Endothelial cell of umbilical vein (primary cell): Measurements from ENCODE around the gene CLDN8. TPM values are rescaled to one million over a fixed set of nuclear protein-coding genes. Genes with fewer than 3 reads are reported as not detected.

Source experiments
- BruUV-seq: library from RNA; stranded (reverse); fragments of 400-500 nt; replicated peaks from 2 replicates; lab custom pipeline; 2021; lab: Mats Ljungman, UMichigan
- CTCF ChIA-PET: fragments of 300-600, 350-600 bp; sonication (Branson Sonifier 250); formaldehyde crosslinking; loops from one replicate; lab custom pipeline; 2021; ENCODE audit warnings: antibody characterized with exemption, inconsistent platforms; lab: Charles Lee
- POLR2A ChIA-PET: fragments of 300-600, 350-600 bp; sonication (Branson Sonifier 250); formaldehyde crosslinking; loops from one replicate; lab custom pipeline; 2021; ENCODE audit warnings: antibody characterized with exemption, inconsistent platforms; lab: Charles Lee
- DNase-seq: peaks from one replicate; pipeline ENCODE4 v3.0.0-alpha.2; 2011; ENCODE audit warnings: low read depth, low spot score
- FAIRE-seq: peaks from 2 replicates; lab custom pipeline; 2011; peaks lifted over from hg19 to GRCh38; lab: Jason Lieb, UNC
- H2AFZ ChIP-seq: 2 replicates; pipeline ENCODE4 v1.6.0; 2012; ENCODE audit warnings: low read depth, low read length, control low read depth, inconsistent platforms
- H3K27ac ChIP-seq: 2 replicates; pipeline ENCODE4 v1.5.1; 2011; ENCODE audit warnings: low read depth, mild to moderate bottlenecking, control low read depth, low read length, moderate library complexity; ENCODE audit not compliant: insufficient read depth
- H3K27me3 ChIP-seq, 2 experiments: 2 replicates each; pipeline versions ENCODE4 v1.6.0 to v1.6.1; 2011; ENCODE audit warnings: low read length in 2 of 2, mixed read lengths in 1 of 2; ENCODE audit not compliant: control insufficient read depth in 2 of 2, insufficient read depth in 2 of 2
- H3K36me3 ChIP-seq, 2 experiments: 2 replicates in 1 of 2; 3 replicates in 1 of 2; pipeline ENCODE4 v1.5.1; 2011; ENCODE audit warnings: low read length in 2 of 2, mild to moderate bottlenecking in 1 of 2, moderate library complexity in 1 of 2; ENCODE audit not compliant: control insufficient read depth in 2 of 2, insufficient read depth in 2 of 2; ENCODE audit errors: extremely low read depth in 1 of 2
- H3K4me1 ChIP-seq: 3 replicates; pipeline ENCODE4 v1.5.1; 2011; ENCODE audit warnings: mild to moderate bottlenecking, low read length; ENCODE audit not compliant: control insufficient read depth, insufficient read depth; ENCODE audit errors: extremely low read depth
- H3K4me2 ChIP-seq: 2 replicates; pipeline ENCODE4 v1.6.1; 2011; ENCODE audit warnings: low read length, control low read depth, mixed read lengths; ENCODE audit not compliant: insufficient read depth
- H3K4me3 ChIP-seq, 3 experiments: fragments of 200-600 bp in 1 of 3; sonication (generic), shearing (Covaris generic) in 1 of 3; replicated peaks in 1 of 3; 2 replicates each; pipeline ENCODE4 v1.5.1; 2011 to 2016; ENCODE audit warnings: control low read depth in 3 of 3, low read length in 3 of 3, mild to moderate bottlenecking in 2 of 3, inconsistent platforms in 1 of 3, low read depth in 1 of 3, moderate library complexity in 1 of 3; ENCODE audit not compliant: insufficient read depth in 1 of 3
- H3K79me2 ChIP-seq: 2 replicates; pipeline ENCODE4 v1.6.0; 2012; ENCODE audit warnings: low read length, inconsistent platforms; ENCODE audit not compliant: control insufficient read depth, insufficient read depth
- H3K9ac ChIP-seq: replicated peaks from 2 replicates; pipeline ENCODE3; 2011; ENCODE audit warnings: low read length, control low read depth; ENCODE audit not compliant: insufficient read depth; ENCODE audit errors: extremely low read depth
- H3K9me1 ChIP-seq: replicated peaks from 3 replicates; pipeline ENCODE4 v1.6.0; 2011; ENCODE audit warnings: mild to moderate bottlenecking, low read length; ENCODE audit not compliant: control insufficient read depth, insufficient read depth; ENCODE audit errors: extremely low read depth
- H3K9me3 ChIP-seq: replicated peaks from 2 replicates; pipeline ENCODE4 v1.5.1; 2012; ENCODE audit warnings: low read length, inconsistent platforms; ENCODE audit not compliant: control insufficient read depth, insufficient read depth
- H4K20me1 ChIP-seq: replicated peaks from 2 replicates; pipeline ENCODE3; 2011; ENCODE audit warnings: mild to moderate bottlenecking, low read length; ENCODE audit not compliant: control insufficient read depth, insufficient read depth; ENCODE audit errors: extremely low read depth
- EZH2 ChIP-seq: IDR thresholded peaks from 2 replicates; pipeline ENCODE4 v1.6.1; 2012; ENCODE audit warnings: borderline replicate concordance, low read depth, mild to moderate bottlenecking, moderate library complexity, low read length, inconsistent platforms; ENCODE audit not compliant: severe bottlenecking
- FOS ChIP-seq: IDR thresholded peaks from 2 replicates; pipeline ENCODE4 v1.6.1; 2011; ENCODE audit warnings: mild to moderate bottlenecking, low read length, moderate library complexity, borderline replicate concordance; ENCODE audit not compliant: insufficient read depth
- GATA2 ChIP-seq: IDR thresholded peaks from 2 replicates; pipeline ENCODE4 v1.7.0; 2011; ENCODE audit warnings: low read depth, mild to moderate bottlenecking, moderate library complexity, mixed read lengths, low read length; ENCODE audit not compliant: insufficient read length, insufficient read depth
- JUN ChIP-seq: IDR thresholded peaks from 2 replicates; pipeline ENCODE4 v1.6.1; 2011; ENCODE audit warnings: borderline replicate concordance, low read depth; ENCODE audit not compliant: insufficient read length, insufficient read depth
- MYC ChIP-seq: IDR thresholded peaks from one replicate; pipeline ENCODE4 v1.6.1; 2011; ENCODE audit warnings: mild to moderate bottlenecking, low read depth, low read length
- POLR2A ChIP-seq: IDR thresholded peaks from 2 replicates; pipeline ENCODE4 v1.6.1; 2012; ENCODE audit warnings: low read depth, mild to moderate bottlenecking, control low read depth, low read length
- POLR2AphosphoS5 ChIP-seq: IDR thresholded peaks from 2 replicates; pipeline ENCODE4 v1.6.1; 2012; ENCODE audit warnings: low read depth, mild to moderate bottlenecking, control low read depth, low read length, moderate library complexity; ENCODE audit not compliant: insufficient read depth
- dilution Hi-C: fragments of 300-500 bp; cut with MboI; formaldehyde crosslinking; loops from one replicate; pipeline ENCODE4 v1.15.0; 2019; ENCODE audit warnings: low sequenced_read_pairs; ENCODE audit not compliant: extremely low pct_ligation_motif_present
- intact Hi-C: fragments of 100-400 bp; cut with micrococcal nuclease; formaldehyde crosslinking; loops from one replicate; pipeline ENCODE4 v1.10.0; 2022
- polyA plus RNA-seq, 4 experiments: library from polyadenylated mRNA; depleted of rRNA in 3 of 4; stranded (reverse) in 3 of 4; unstranded in 1 of 4; fragments of >200 nt; gene quantifications; 2 replicates each; pipeline versions ENCODE4 v1.2.1 to v1.2.3, GENCODE V29; 2011 to 2012; ENCODE audit warnings: missing spikeins in 1 of 4
- total RNA-seq: library from RNA; stranded (reverse); gene quantifications from 2 replicates; pipeline ENCODE4 v1.2.3, GENCODE V29; 2021
- TF ChIP-seq, protein P1 (sequence below), 2 donors: IDR thresholded peaks; 1 replicate in 1 of 2; 2 replicates in 1 of 2; pipeline ENCODE4 v1.5.1; 2011; ENCODE audit warnings: low read length in 2 of 2, mild to moderate bottlenecking in 2 of 2, moderate library complexity in 2 of 2, control low read depth in 1 of 2, inconsistent platforms in 1 of 2, low read depth in 1 of 2; ENCODE audit not compliant: insufficient read depth in 1 of 2; ENCODE audit errors: extremely low read depth in 1 of 2
- TF ChIP-seq, protein P2 (sequence below): IDR thresholded peaks from 2 replicates; pipeline ENCODE4 v1.6.1; 2011; ENCODE audit not compliant: insufficient read depth, insufficient read length

Gene CLDN8
- total and polyA plus RNA-seq, 2 donors (not counting 3 experiments of a cell fraction or from before 2014, with no cell fraction given): not detected

DNA sequence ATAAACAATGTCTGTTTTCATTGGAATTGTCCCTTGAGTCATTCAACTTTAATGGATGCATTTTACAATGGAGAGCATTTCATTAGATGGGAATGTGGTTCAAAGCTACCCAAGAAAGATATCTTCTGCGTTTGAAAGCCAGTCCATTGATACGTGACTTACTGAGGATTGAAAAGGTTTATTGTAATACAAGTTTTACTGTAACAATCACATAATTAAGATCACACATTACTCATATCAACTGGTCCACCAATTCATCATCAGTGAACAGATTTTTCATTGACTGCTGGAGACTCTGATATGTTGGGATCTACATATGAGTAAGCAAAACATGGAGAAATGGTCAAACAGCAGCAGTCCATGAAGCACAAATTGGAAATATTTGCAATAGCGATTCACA, 34.0 kb upstream of the CLDN8 start:
- H3K4me1 ChIP-seq: no peaks in the 10 kb centered on the region
- no peaks in the 10 kb centered on the region for H3K27me3 ChIP-seq
- no peak for TF ChIP-seq GATA2
- TF ChIP-seq, protein P1, sequence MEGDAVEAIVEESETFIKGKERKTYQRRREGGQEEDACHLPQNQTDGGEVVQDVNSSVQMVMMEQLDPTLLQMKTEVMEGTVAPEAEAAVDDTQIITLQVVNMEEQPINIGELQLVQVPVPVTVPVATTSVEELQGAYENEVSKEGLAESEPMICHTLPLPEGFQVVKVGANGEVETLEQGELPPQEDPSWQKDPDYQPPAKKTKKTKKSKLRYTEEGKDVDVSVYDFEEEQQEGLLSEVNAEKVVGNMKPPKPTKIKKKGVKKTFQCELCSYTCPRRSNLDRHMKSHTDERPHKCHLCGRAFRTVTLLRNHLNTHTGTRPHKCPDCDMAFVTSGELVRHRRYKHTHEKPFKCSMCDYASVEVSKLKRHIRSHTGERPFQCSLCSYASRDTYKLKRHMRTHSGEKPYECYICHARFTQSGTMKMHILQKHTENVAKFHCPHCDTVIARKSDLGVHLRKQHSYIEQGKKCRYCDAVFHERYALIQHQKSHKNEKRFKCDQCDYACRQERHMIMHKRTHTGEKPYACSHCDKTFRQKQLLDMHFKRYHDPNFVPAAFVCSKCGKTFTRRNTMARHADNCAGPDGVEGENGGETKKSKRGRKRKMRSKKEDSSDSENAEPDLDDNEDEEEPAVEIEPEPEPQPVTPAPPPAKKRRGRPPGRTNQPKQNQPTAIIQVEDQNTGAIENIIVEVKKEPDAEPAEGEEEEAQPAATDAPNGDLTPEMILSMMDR (IDR thresholded peaks at IDR 0.05; ENCODE audit: extremely low read depth in 1 of 2, insufficient read depth in 1 of 2, low read depth in 1 of 2, low read length in 2 of 2): no peak
- TF ChIP-seq POLR2AphosphoS5: no peak
- TF ChIP-seq JUN: no peak
- TF ChIP-seq FOS: no peak
- no peak for TF ChIP-seq EZH2
- no peak for TF ChIP-seq POLR2A
- TF ChIP-seq, protein P2, sequence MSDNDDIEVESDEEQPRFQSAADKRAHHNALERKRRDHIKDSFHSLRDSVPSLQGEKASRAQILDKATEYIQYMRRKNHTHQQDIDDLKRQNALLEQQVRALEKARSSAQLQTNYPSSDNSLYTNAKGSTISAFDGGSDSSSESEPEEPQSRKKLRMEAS: no peak
- TF ChIP-seq MYC: no peak
- peaks cover 5% of the 10 kb centered on the region for H3K9me3 ChIP-seq
- intact Hi-C loops (no loop called here), dilution Hi-C loops (no loop called here)
- H3K36me3 ChIP-seq: no peaks in the 10 kb centered on the region
- CTCF ChIA-PET: no interaction called here
- no peaks in the 10 kb centered on the region for H3K9me1 ChIP-seq
- H3K4me3 ChIP-seq: no peak overlapping the region
- POLR2A ChIA-PET: no interaction called here
- H3K9ac ChIP-seq: no peak overlapping the region
- H3K79me2 ChIP-seq: no peaks in the 10 kb centered on the region
- BruUV-seq: no TSS peak
- H4K20me1 ChIP-seq: no peaks in the 10 kb centered on the region
- H3K27ac ChIP-seq: no peak overlapping the region
- H2AFZ ChIP-seq: no peak overlapping the region
- DNase-seq (no peak), FAIRE-seq (no peak)
- no peak overlapping the region for H3K4me2 ChIP-seq
